GM12891 (cell line): Measurements from ENCODE around the gene EVA1B.

Experiments
- POLR2A ChIP-seq: IDR thresholded peaks from 2 replicates; pipeline ENCODE4 v1.6.1; 2011; ENCODE audit warnings: low read depth, low read length, control low read depth
- POLR2AphosphoS5 ChIP-seq: IDR thresholded peaks from 2 replicates; pipeline ENCODE4 v1.6.1; 2011; ENCODE audit warnings: low read depth, low read length, control low read depth

GRCh38 chr1:36330940-36331339, 7.5 kb upstream of the EVA1B start:
- TF ChIP-seq POLR2AphosphoS5 (no peak), POLR2A (no peak)
